NCI-H2107 (cell line): ENCODE measurements around the gene PDE4D.

ENCODE experiments used
- DNase-seq: peaks from one replicate; lab custom pipeline; 2025; lab: John Stamatoyannopoulos, UW

The PDE4D gene

DNA sequence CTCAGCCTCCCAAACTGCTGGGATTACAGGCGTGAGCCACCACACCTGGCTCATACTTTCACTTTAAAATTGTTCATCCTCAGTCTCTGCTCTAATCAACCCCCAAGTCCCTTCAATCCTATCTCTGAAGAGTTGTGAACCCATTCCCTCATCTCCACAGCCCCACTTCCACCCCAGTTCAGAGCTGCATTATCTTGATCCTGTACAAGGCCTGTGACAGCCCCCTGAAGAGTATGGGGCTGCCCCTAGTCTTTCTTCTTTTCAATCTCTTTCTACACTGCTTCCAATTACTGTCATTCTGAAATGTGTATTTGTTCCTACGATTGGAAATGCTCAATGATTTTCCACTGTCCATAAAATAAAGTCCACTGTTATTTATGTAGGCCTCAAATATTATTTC lies 722.4 kb downstream of the PDE4D start:
- DNase-seq = no peak

DNA sequence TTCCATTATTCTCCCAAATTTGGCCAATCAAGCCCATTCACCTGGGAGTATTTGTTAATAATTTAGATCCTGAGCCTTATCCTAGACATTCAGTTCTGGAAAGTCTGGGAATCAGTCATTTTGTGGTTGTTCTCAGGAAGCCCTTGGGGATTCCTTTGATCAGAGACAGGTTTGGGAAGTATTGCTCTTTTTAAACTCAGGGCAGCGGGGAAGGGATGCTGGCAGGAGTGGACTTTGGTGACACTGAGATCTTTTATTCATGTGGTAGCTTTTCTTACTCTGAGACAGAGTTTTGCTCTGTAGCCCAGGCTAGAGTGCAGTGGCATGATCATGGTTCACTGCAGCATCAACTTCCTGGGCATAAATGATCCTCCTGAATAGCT lies 723.8 kb downstream of the PDE4D start:
- DNase-seq = no peak

DNA sequence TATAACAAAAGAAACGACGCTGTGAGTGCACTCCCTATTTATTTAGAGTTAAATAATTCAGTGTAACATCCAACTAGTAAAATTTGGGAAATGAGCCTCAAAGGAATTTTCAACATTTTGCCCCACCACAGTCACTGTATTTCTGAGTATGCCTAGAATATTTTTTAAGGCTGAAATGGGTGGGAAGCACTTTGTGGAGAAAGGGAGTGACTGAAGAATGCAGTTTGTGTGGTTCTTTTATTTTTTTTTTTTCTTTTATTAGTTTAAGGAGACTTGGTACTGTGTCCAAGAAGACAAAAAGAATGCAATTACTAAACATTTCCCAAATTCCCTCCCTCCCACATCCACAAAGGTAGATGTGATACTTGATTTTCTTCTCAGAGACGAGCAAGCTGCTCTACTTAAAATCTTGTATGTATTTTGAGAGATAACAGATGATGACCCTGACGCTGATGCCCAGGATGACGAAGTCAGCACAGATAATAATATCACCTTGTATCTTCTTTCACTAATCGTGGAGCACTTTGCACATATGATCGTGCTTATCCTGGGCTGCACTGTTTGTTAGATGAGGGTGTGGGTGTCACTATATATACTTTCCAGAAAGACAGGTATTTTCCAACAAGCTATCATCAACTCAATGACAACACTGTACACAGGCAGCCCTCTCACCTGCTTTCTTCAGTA lies 724.3 kb downstream of the PDE4D start:
- no peak for DNase-seq

DNA sequence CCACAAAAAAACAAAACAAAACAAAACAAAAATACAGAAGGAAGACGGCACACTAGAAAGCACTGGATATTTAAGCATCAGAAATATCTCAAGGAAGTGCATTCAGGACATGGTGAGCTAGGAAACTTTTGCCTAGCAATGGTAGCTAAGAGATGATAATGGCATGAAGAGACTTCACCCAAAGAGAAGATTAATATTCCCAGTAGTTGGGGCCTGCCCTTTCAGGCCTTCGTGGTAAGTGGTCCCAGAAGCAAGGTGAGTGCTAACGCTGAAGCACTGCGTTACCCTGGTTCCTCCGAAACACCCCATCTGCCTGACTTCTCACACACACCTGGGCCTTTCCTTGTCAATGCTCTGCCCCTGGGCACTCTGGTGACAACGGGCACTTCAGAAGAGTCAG lies 725.5 kb downstream of the PDE4D start:
- no peak for DNase-seq

DNA sequence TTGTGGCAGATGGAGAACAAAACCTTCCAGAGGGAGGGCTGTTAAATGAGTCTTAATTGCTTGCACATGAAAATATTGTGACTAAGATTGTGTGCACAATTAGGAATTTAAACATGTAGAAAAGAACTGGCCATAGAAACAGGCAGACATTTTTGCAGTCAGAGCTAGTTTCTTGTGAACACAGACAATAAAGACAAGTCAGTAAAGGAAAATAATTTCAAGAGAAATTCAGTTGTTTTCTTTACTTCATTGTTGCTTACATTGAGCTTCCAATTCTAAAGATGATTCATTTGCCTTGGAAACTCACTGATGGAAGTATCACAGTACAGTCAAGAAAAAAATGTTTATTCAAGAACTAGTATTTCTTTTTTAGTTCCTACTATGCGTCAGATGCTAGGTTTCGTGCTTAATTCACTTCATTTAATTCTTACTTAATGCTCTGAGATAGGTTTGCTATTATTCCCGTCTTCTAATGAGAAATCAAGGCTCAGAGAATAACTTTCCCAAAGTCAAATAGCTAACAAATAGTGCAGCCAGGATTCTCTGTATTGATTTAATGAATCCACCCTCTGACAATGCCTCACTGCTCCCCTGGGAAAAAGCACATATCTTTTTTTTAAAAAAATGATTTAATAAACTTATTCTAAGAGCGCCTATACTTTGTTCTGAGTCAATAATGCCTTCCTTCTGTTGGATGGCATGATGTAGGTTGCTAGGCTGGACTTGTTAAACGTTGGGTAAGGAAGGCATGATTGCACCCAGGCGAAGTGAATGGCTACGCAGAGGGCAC lies 729.3 kb downstream of the PDE4D start:
- no peak for DNase-seq

DNA sequence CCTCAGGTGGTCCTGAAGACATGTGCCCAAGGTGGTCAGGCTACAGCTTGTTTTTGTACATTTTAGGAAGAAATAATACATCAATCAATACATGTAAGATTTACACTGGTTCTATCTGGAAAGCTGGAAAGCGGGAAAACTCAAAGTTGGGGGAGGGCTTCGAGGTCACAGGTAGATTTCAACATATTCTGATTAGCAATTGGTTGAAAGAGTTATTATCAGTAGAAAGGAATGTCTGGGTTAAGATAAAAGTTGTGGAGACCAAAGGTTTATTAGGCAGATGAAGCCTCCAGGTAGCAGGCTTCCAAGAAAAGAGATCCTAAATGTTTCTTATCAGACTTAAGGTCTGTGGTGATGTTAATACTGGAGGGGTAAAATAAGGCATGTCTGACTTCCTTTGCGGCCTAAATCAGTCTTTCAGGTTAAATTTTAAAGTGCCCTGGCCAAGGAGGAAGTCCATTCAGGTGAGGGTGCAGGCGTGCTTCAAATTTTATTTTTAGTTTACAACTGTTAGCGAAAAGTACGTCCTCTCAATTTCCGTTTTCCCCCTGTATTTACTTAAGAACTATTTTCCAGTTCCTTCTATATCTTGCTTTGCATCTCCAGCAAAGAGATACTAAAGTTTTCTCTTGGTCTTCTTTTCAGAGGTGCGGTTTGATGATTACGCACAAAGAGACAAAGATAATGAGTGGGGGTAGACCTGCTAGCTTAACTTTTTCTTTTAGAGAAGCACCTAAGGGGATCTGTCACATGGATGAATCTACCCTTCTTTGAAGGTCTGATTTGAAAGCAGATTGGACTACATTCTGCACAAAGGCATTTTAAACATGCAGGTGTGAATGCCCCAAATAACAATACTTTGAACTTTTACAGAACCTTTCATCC lies 732.1 kb downstream of the PDE4D start:
- no peak for DNase-seq

DNA sequence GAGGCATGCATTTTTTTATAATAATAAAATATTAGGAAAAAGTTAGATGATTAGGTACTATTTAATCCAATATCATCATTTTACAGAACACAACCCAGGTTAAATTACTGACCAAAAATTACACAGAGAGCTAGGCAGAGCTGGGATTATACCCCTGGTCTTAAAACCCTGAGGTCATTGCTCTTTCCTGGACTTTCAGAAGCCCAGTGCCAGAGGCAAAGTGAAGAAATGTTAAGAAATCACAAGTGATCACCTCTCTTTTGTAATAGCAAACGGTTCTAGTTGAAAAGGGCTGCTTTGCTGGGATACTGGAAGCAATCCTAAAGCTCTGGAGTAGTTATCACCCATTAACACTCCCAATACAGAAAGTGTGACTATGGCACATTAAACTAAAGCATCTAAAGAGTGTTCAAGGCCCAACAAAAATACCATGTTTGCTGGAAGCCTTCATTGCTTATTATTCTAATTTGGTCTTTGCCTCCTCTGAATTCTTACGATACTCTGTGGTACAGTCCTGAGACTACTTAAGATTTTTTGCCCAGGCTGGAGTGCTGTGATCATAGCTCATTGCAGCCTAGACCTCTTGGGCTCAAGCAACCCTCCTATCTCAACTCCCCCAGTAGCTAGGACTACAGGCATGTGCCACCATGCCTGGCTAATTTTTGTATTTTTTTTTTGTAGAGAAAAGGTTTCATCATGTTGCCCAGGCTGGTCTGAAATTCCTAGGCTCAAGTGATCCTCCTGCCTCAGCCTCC lies 734.7 kb downstream of the PDE4D start:
- no peak for DNase-seq

DNA sequence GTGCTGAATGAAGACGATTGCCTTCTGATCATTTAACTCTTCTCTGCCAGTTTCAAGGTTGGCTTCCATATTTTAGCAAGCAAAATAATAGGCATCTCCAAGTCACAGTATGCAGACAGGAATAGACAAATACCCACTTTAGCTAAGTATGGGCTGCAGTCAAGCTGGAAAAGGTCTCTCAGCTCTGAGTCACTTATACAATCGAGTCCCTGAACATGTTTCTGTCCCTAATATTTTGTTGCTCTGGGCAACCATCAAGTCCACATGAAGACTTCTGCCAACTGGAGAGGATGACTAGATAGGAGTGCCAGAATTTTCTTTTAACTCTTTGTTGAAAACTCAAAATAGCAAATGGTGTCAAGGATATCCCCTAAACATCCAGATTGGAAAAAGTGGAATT lies 735.4 kb downstream of the PDE4D start:
- DNase-seq = no peak

DNA sequence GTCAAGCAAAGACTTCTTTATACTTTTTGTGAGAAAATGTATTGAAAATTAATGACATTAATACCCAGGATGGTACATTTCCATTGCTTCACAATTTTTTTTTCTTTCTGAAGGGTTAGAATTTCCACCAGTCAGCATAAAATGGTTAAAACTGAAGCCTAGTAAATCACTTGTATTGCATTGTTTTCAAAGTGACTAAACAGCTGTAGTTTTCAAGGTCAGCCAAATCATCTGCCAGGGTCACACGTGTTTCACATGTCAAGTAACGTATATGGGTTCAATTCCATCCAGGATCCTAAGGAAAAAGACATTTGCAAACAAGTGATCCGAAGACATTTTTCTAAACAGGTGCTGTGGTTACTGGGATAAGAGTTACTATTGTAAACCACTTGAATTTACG lies 736.5 kb downstream of the PDE4D start:
- DNase-seq = no peak

DNA sequence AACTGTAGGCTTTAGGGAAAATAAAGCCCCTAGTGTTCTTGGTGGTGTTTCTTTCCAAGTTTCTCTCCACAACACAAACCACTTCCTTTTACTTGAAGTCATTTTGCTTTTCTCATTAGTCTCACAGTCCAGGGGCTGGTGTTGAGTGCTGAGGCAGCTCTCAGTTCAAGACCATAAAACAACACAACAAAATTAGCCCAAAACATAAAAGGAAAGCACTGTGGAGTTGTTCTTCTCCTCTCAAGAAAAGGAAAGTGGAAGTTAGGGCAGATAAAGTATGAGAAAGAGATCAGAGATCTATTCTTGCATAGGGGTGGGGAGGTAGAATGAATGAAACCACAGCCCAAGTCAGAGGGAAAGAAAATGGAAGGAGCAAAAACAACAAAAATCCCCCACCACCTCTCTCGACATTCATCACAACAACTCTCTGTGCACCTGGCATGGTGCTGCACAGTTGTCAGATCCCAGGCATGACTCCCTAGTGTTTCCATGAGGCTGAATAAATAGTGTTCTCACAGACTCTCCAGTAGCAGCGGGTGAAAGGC lies 740.8 kb downstream of the PDE4D start:
- no peak for DNase-seq

DNA sequence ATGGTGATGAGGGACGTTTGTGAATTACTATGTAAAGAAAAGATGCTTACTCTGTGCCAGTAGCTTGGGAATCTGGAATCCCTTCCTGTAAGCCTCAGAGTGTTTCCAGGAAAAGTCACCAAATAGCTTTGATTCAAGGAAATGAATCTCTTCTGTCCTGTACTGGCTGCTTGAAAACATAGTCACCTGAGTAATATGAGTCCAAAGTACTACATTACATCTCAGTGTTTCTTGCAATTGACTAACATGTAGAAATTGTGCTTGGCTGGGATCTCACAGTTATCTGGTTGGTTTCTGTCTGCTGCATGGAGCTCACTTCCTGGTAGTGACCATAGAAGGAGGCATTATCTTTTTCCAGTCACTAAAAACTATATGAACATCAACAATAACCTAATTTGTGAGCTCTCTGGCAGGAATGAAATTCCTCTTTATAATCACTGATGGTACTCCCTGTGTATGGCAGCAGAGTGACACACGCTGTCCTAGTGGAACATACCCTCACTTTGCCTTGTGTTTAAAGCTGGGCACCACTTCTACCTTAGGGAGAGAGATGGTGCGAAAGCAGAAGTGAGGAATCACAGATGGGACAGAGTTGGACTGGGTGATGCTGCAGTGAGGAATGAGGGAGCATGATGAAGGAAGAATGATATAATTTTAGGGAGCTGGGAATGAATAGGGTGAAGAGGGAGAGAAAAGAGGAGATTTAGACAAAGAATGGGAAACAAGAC lies 742.2 kb downstream of the PDE4D start:
- no peak for DNase-seq

DNA sequence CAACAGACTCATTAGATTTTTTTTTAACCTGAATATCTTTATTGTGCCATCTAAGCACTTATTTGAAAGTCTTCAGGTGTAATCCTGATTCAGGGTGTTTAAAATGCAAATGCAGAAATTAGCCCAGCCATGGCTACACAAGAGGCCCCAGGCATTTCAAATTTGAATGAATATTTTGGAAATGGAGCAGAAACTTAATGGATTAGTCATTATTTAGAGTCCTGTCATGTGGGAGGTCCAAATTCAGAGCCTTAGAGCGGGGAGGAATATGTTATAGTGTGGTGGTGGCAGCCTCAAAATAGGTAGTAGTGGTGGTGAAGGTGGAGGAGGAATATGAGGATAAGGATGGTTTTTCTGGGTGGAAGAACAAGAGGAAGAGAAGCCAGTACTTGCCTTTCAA lies 743.7 kb downstream of the PDE4D start:
- DNase-seq = no peak

DNA sequence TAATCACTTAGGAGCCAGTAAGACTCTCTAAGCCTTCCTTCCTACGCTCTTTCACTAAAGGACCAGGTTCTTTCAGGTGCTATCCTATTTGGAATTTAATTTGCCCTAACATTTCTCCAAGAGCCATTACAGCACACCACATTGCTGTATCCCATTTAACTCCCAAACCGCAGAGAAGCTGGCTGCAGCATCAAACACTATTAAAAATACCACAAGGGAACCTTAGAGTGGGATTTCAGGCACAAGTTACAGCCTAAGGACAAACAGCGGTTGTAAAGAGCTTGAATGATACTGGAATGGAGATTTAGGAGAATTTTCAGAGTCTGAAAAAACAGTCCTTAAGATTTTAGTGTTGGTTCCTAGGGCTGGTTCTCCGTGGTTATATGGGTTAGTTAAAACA lies 744.3 kb downstream of the PDE4D start:
- DNase-seq = no peak

DNA sequence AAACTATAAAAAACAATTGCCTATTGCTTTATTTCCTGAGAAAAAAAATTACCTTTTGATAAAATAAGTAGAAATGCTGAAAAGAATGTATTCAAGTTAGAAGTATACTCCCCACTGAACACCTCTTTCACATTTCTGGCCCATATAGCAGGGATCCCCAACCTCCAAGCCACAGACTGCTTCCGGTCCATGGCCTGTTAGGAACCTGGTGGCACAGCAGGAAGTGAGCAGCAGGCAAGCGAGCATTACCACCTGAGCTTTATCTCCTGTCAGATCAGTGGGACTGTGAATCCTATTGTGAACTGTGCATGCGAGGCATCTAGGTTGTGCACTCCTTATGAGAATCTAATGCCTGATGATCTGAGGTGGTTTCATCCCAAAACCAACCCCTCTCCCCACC lies 746.8 kb downstream of the PDE4D start:
- no peak for DNase-seq

DNA sequence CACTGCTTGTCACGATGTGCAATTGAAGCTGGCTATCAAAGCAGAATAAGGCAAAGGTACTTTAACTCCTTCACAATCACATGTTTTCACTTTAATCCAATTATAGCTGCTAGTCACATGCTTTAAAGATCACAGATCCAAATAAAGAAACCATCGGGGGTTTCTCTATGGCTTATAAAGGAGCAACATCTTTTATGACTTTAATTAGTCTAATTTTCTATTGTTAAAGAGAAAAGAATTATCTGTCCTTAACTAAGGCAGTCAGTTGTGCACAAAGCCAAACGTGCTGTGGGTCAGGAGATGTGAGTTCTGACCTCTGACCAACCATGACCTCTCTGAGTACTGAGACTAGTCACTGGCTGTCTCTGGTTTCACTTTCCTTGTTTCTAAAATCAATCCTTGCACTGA lies 749.6 kb downstream of the PDE4D start:
- DNase-seq = no peak

DNA sequence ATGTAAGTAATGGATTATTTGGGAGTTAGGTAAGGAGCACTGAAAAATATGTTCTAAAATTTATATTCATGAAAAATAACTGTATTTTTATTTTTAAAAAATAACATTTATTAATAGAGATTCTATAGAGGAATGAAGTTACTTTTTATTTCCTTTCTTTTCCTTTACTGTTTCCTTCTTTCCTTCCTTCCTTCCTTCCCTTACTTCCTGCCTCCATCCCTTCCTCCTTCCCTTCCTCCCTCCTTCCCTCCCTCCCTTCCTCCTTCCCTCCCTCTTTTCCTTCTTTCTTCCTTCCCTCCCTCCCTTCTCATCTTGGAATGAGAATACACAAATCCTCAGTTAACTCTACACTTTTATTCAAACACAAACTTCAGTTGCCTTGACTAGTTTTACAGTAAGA lies 750.6 kb downstream of the PDE4D start:
- no peak for DNase-seq

DNA sequence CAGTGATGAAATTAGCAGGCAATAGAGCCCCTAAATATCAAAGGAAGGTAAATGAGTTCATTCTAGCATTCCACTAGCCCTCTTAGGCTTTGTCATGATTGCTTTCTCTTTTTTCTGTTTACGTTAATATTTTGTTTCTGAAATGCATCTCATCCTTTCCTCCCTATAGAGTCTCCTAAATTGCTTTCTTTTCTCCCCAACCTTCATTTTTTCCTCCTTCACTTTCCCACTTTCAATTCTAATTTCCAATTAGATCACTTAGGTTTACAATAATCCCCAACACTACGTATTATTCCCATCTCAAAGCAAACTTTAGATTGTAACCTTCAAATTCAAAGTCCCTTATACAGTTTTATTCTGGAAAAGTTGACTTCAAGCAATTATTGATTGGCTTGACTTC lies 751.4 kb downstream of the PDE4D start:
- DNase-seq = no peak

DNA sequence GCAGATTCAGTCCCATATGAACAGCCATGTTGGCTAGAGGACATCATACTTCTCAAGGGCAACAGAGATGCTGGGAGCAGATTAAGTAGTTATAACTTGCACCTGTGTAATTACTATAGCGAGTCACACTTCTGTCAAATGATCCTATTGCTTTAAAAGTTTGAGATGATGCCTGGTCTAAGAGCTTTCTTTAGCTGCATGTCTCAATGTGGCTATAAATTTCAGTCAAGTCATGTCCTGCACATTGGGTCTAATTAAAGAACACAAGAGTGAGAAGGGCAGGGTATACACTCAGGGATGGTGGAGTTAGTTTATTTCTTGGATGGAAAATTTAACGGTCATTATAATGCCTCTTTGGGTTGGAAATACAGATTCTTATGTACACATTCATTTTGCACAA lies 753.4 kb downstream of the PDE4D start:
- no peak for DNase-seq

DNA sequence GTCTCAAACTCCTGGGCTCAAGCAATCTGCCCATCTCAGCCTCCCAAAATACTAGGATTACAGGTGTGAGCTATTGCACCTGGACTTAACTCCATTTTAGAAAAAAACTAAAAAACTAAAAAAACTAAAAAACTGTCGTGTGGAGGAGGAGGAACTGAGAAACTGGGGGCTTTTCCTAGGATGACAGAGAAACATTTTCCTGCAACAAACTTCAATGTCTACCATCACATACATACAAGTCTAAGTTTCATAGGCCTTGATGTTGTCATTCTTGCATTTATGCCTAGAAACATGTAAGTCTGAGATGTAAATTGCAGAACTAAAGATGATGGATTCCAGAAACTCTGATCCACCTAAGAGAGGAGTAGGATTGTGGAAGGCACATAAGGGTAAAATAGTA lies 753.8 kb downstream of the PDE4D start:
- DNase-seq = no peak

DNA sequence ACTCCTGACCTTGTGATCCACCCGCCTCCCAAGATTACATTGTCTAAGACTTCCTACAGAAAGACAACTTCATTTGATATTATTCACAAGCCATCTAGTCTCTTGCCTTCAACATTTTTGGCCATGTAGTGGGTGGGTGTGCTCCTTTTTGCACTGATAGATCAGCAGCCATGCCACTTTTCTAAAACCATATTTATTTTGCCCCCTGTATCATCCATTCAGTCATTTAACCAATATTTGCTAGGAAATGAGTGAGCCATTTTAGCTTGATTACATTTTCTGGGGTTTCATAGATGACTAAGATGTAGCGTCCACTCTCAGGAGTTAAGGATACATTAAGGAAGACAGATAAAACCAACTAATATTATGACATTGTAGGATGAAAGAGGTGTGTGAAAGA lies 755.0 kb downstream of the PDE4D start:
- no peak for DNase-seq

DNA sequence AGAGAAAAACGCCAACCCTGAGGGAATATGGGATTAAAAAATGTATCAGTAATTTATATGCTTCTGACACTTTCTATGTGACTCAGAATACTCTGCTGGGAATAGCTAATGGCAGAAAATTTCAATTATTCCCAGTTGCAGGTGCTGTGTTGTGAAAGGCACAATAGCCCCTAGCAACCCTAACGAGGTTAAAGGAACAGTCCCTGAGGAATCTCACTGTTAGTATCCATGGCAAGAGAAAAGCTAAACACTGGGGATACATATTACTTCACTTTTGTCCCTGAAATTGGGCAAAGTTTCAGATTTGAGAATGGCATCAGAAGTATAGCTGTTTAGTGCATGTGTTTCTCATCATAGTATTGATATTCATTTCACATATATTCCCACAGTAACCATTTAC lies 755.7 kb downstream of the PDE4D start:
- no peak for DNase-seq
